H1 (cell line): ENCODE results near the gene PHACTR1. TPM values are rescaled to one million over a fixed set of nuclear protein-coding genes. Genes with fewer than 3 reads are reported as not detected.

Experiments
- CTCF ChIA-PET: fragments of 300-600 bp; sonication (Branson Sonifier 250); formaldehyde crosslinking; loops from one replicate; lab custom pipeline; 2021; ENCODE audit not compliant: partially characterized antibody; lab: Charles Lee
- POLR2A ChIA-PET: fragments of 300-600 bp; sonication (Branson Sonifier 250); formaldehyde crosslinking; loops from one replicate; lab custom pipeline; 2021; ENCODE audit warnings: inconsistent platforms; ENCODE audit not compliant: partially characterized antibody; lab: Charles Lee
- DNase-seq, 2 experiments: peaks; one replicate each; pipeline versions ENCODE4 v3.0.0 to v3.0.0-alpha.2; 2010 to 2022; ENCODE audit warnings: low spot score in 2 of 2, low read depth in 1 of 2, mixed read lengths in 1 of 2
- FAIRE-seq: peaks from 2 replicates; lab custom pipeline; 2011; peaks lifted over from hg19 to GRCh38; lab: Jason Lieb, UNC
- H2AFZ ChIP-seq: 2 replicates; pipeline ENCODE4 v1.8.1; 2012; ENCODE audit warnings: low read length, inconsistent platforms
- H2AK5ac ChIP-seq: 2 replicates; pipeline ENCODE4 v1.6.1; 2013; ENCODE audit warnings: low read depth, low read length
- H2BK120ac ChIP-seq: replicated peaks from 2 replicates; pipeline ENCODE3; 2013; ENCODE audit warnings: low read depth, low read length, inconsistent platforms
- H2BK12ac ChIP-seq: 2 replicates; pipeline ENCODE4 v1.6.1; 2013; ENCODE audit warnings: low read depth, low read length
- H2BK15ac ChIP-seq: 2 replicates; pipeline ENCODE4 v1.6.1; 2013; ENCODE audit warnings: low read length
- H2BK20ac ChIP-seq: 2 replicates; pipeline ENCODE4 v1.6.1; 2013; ENCODE audit warnings: low read length
- H2BK5ac ChIP-seq: 2 replicates; pipeline ENCODE4 v1.6.1; 2013; ENCODE audit warnings: low read depth, low read length
- H3K14ac ChIP-seq: 2 replicates; pipeline ENCODE4 v1.6.1; 2013; ENCODE audit warnings: inconsistent platforms; ENCODE audit not compliant: insufficient read length
- H3K18ac ChIP-seq: 2 replicates; pipeline ENCODE4 v1.6.1; 2013; ENCODE audit warnings: low read length; ENCODE audit errors: extremely low read depth
- H3K23ac ChIP-seq: 2 replicates; pipeline ENCODE4 v1.6.1; 2013; ENCODE audit warnings: inconsistent platforms; ENCODE audit not compliant: insufficient read length
- H3K23me2 ChIP-seq: 2 replicates; pipeline ENCODE4 v1.6.1; 2013; ENCODE audit warnings: low read depth, low read length
- H3K27ac ChIP-seq: 2 replicates; pipeline ENCODE4 v1.6.1; 2011; ENCODE audit warnings: low read depth, low read length, inconsistent platforms
- H3K27me3 ChIP-seq, 4 experiments: replicated peaks in 1 of 4; 1 replicate in 1 of 4; 2 replicates in 3 of 4; pipeline versions ENCODE4 v1.6.1 to v1.8.1; 2011 to 2013; ENCODE audit warnings: low read length in 3 of 4, mild to moderate bottlenecking in 3 of 4, inconsistent platforms in 2 of 4, mixed read lengths in 2 of 4, moderate library complexity in 1 of 4; ENCODE audit not compliant: control insufficient read depth in 3 of 4, insufficient read depth in 3 of 4; ENCODE audit errors: extremely low read depth in 1 of 4
- H3K36me3 ChIP-seq, 4 experiments: 2 replicates each; pipeline versions ENCODE4 v1.6.1 to v1.8.1; 2011 to 2013; ENCODE audit warnings: mild to moderate bottlenecking in 4 of 4, low read length in 3 of 4, moderate library complexity in 2 of 4, control low read depth in 1 of 4, inconsistent platforms in 1 of 4; ENCODE audit not compliant: insufficient read depth in 4 of 4, control insufficient read depth in 2 of 4
- H3K4ac ChIP-seq: replicated peaks from 2 replicates; pipeline ENCODE3; 2013; ENCODE audit warnings: low read length, low read depth, mixed read lengths, inconsistent platforms; ENCODE audit not compliant: insufficient read length
- H3K4me1 ChIP-seq, 4 experiments: replicated peaks in 1 of 4; 1 replicate in 1 of 4; 2 replicates in 3 of 4; pipeline versions ENCODE4 v1.6.1 to v1.8.1; 2011 to 2013; ENCODE audit warnings: low read length in 3 of 4, inconsistent platforms in 2 of 4, mixed read lengths in 1 of 4; ENCODE audit not compliant: insufficient read depth in 4 of 4, control insufficient read depth in 3 of 4
- H3K4me2 ChIP-seq, 2 experiments: 2 replicates each; pipeline versions ENCODE4 v1.6.1 to v1.8.1; 2011 to 2013; ENCODE audit warnings: low read depth in 2 of 2, low read length in 2 of 2, control low read depth in 1 of 2, inconsistent platforms in 1 of 2, mild to moderate bottlenecking in 1 of 2; ENCODE audit not compliant: insufficient read depth in 1 of 2
- H3K4me3 ChIP-seq, 4 experiments: fragments of 200-600, 300-600 bp in 1 of 4; sonication (generic), shearing (Covaris generic), sonication (Bioruptor Twin) in 1 of 4; 2 replicates each; pipeline versions ENCODE4 v1.5.1 to v1.8.1; 2011 to 2016; ENCODE audit warnings: low read length in 4 of 4, low read depth in 3 of 4, control low read depth in 2 of 4, inconsistent platforms in 2 of 4, mild to moderate bottlenecking in 2 of 4, mixed read lengths in 1 of 4, moderate library complexity in 1 of 4; ENCODE audit not compliant: insufficient read depth in 2 of 4; ENCODE audit errors: extremely low read depth in 1 of 4
- H3K56ac ChIP-seq: replicated peaks from 2 replicates; pipeline ENCODE3; 2013; ENCODE audit warnings: low read depth, mild to moderate bottlenecking, mixed read lengths, low read length, inconsistent platforms; ENCODE audit not compliant: insufficient read length
- H3K79me1 ChIP-seq: 2 replicates; pipeline ENCODE4 v1.6.1; 2013; ENCODE audit warnings: low read depth, low read length, control low read depth
- H3K79me2 ChIP-seq, 2 experiments: 2 replicates each; pipeline versions ENCODE4 v1.6.1 to v1.8.1; 2012 to 2013; ENCODE audit warnings: low read length in 2 of 2, mild to moderate bottlenecking in 2 of 2, inconsistent platforms in 1 of 2; ENCODE audit not compliant: insufficient read depth in 2 of 2, control insufficient read depth in 1 of 2
- H3K9ac ChIP-seq, 4 experiments: replicated peaks in 1 of 4; 1 replicate in 1 of 4; 2 replicates in 3 of 4; pipeline versions ENCODE4 v1.6.1 to v1.8.1; 2011 to 2013; ENCODE audit warnings: low read depth in 3 of 4, low read length in 3 of 4, control low read depth in 2 of 4, mild to moderate bottlenecking in 2 of 4, moderate library complexity in 2 of 4, inconsistent platforms in 1 of 4; ENCODE audit errors: extremely low read depth in 1 of 4
- H3K9me3 ChIP-seq, 2 experiments: 2 replicates each; pipeline versions ENCODE4 v1.6.1 to v1.8.1; 2012 to 2013; ENCODE audit warnings: mild to moderate bottlenecking in 2 of 2, moderate library complexity in 2 of 2, control low read depth in 1 of 2, inconsistent platforms in 1 of 2, low read depth in 1 of 2, low read length in 1 of 2, mixed read lengths in 1 of 2; ENCODE audit not compliant: insufficient read depth in 2 of 2
- H4K20me1 ChIP-seq, 2 experiments: replicated peaks in 1 of 2; 2 replicates each; pipeline versions ENCODE3 to v1.8.1; 2011 to 2013; ENCODE audit warnings: inconsistent platforms in 2 of 2, low read length in 2 of 2, mild to moderate bottlenecking in 1 of 2; ENCODE audit not compliant: insufficient read depth in 2 of 2, control insufficient read depth in 1 of 2
- H4K5ac ChIP-seq: 2 replicates; pipeline ENCODE4 v1.6.1; 2013; ENCODE audit warnings: low read length, low read depth, mixed read lengths, inconsistent platforms; ENCODE audit not compliant: insufficient read length
- H4K8ac ChIP-seq: 2 replicates; pipeline ENCODE4 v1.8.0; 2013; ENCODE audit warnings: mild to moderate bottlenecking, moderate library complexity, low read length, inconsistent platforms; ENCODE audit not compliant: insufficient read depth; ENCODE audit errors: extremely low read depth
- H4K91ac ChIP-seq: replicated peaks from 2 replicates; pipeline ENCODE3; 2013; ENCODE audit warnings: low read length, mixed read lengths, inconsistent platforms; ENCODE audit not compliant: insufficient read length
- CHD2 ChIP-seq: IDR thresholded peaks from 2 replicates; pipeline ENCODE4 v1.6.1; 2012; ENCODE audit warnings: low read length, improper control_type of control experiment
- GABPA ChIP-seq: IDR thresholded peaks from 2 replicates; pipeline ENCODE4 v1.6.1; 2011; ENCODE audit warnings: mild to moderate bottlenecking, low read length, moderate library complexity, borderline replicate concordance; ENCODE audit not compliant: insufficient read depth
- POLR2AphosphoS5 ChIP-seq: IDR thresholded peaks from 2 replicates; pipeline ENCODE4 v1.6.1; 2011; ENCODE audit warnings: low read depth, low read length
- POU5F1 ChIP-seq: IDR thresholded peaks from 2 replicates; pipeline ENCODE4 v1.6.1; 2011; ENCODE audit warnings: low read depth, mild to moderate bottlenecking, low read length, moderate library complexity
- SP4 ChIP-seq: IDR thresholded peaks from 2 replicates; pipeline ENCODE4 v1.6.1; 2012; ENCODE audit warnings: low read length, inconsistent platforms
- TBP ChIP-seq: IDR thresholded peaks from 2 replicates; pipeline ENCODE4 v1.6.1; 2011; ENCODE audit warnings: low read depth, low read length, improper control_type of control experiment
- TCF12 ChIP-seq: IDR thresholded peaks from 2 replicates; pipeline ENCODE4 v1.6.1; 2011; ENCODE audit warnings: low read depth, mild to moderate bottlenecking, low read length
- WGBS, 2 experiments: shearing (Covaris generic) in 1 of 2; methylation state at CpG; one replicate each; pipeline versions ENCODE4 v1.1.6 to v1.1.7; 2013 to 2015; ENCODE audit warnings: low lambda C conversion rate in 2 of 2, mixed read lengths in 2 of 2, inconsistent platforms in 1 of 2, low coverage in 1 of 2, missing lambda C conversion rate in 1 of 2; ENCODE audit not compliant: insufficient replicate concordance in 2 of 2, insufficient coverage in 1 of 2, insufficient read length in 1 of 2; ENCODE audit errors: extremely low coverage in 1 of 2, missing lambda C conversion rate in 1 of 2; 5-methylcytosine and 5-hydroxymethylcytosine counted together
- polyA plus RNA-seq, 7 experiments: library from polyadenylated mRNA; depleted of rRNA in 3 of 7; stranded (reverse) in 5 of 7; unstranded in 2 of 7; fragments of >200 nt in 5 of 7; fragments of 200-250 nt in 2 of 7; gene quantifications; 1 replicate in 5 of 7; 2 replicates in 1 of 7; 4 replicates in 1 of 7; pipeline versions ENCODE4 v1.2.1 to v1.2.3, GENCODE V29; 2011 to 2013; ENCODE audit warnings: missing spikeins in 2 of 7, mixed read lengths in 2 of 7
- total RNA-seq: library from RNA; stranded (reverse); fragmentation: NEBNext Ultra II Directional; extraction: Animal tissue kit (Norgen Biotek cat#: 25700); gene quantifications from 2 replicates; pipeline ENCODE4 v1.2.1, GENCODE V29; 2021
- TF ChIP-seq, protein P1 (sequence below): IDR thresholded peaks from 2 replicates; pipeline ENCODE4 v1.6.1; 2012; ENCODE audit warnings: inconsistent platforms
- TF ChIP-seq, protein P2 (sequence below): IDR thresholded peaks from 2 replicates; pipeline ENCODE4 v1.6.1; 2012; ENCODE audit warnings: low read length, inconsistent platforms

PHACTR1 gene
- total and polyA plus RNA-seq, 2 of the 8 experiments (the other 6 are each of a cell fraction or from before 2014, with no cell fraction given): 3.9 to 17.1 TPM

DNA sequence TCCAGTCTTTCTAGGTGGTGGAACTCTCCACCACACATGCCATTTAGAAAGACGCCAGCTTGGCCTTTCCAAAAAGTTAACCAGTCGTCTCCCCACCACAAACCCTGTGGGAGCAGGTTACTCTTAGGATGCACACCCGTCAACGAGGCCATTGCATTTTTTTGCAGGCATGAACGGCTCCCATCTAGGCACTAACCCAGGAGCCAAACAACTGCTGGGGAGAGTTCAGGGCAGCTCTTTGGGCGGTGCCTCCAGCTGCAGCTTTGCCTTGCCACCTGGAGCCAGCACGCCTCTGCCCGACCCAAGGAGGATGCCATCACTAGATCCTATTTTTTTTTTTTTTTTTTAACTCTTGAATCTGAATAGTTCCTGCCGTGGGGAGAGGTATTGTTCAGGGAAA, 571.9 kb downstream of the PHACTR1 start:
- peaks cover 14 to 17% of the 10 kb centered on the region in 2 experiments; a peak in 3 of 4 replicates for H3K9me3 ChIP-seq
- no peak overlapping the region for H2BK120ac ChIP-seq
- no peaks in the 10 kb centered on the region for H3K27me3 ChIP-seq
- no peak overlapping the region for H2AK5ac ChIP-seq
- no peak overlapping the region for H2BK5ac ChIP-seq
- no peak for DNase-seq
- CTCF ChIA-PET: interaction anchor here (1.1 to 1.9 kb wide), 3 partner anchors 11 to 287 kb away, joined by 3 to 8 read pairs (median 7); partner anchors contain the start of gene SIRT5
- H3K56ac ChIP-seq: no peak overlapping the region
- no peak overlapping the region for H3K4ac ChIP-seq
- no peak overlapping the region for H3K9ac ChIP-seq
- no peak overlapping the region for H2BK15ac ChIP-seq
- H3K27ac ChIP-seq: no peak overlapping the region
- peaks cover 0 to under 1% (median 0%) of the 10 kb centered on the region in 4 experiments; a peak in 1 of 7 replicates for H3K4me1 ChIP-seq
- H3K23me2 ChIP-seq: no peaks in the 10 kb centered on the region
- no peaks in the 10 kb centered on the region for H3K79me1 ChIP-seq
- H3K36me3 ChIP-seq: peaks cover 5 to 58% (median 20%) of the 10 kb centered on the region in 4 experiments; a peak in 5 of 8 replicates
- POLR2A ChIA-PET: interaction anchor here (0.6 to 1.8 kb wide), 4 partner anchors 9 to 118 kb away, joined by 4 to 8 read pairs (median 5); no protein-coding TSS in a partner anchor
- H3K4me2 ChIP-seq: no peak overlapping the region
- no peaks in the 10 kb centered on the region for H3K79me2 ChIP-seq
- no peak overlapping the region for H3K18ac ChIP-seq
- H4K20me1 ChIP-seq: no peaks in the 10 kb centered on the region
- 84% methylated on average over 9 of the region's 9 CpGs; no CpG with 5 or more reads in 1 of the 2 experiments for WGBS, 2 experiments
- H2AFZ ChIP-seq: no peak overlapping the region
- no peak overlapping the region for H2BK20ac ChIP-seq
- no peak overlapping the region for H4K5ac ChIP-seq
- H4K8ac ChIP-seq: no peak overlapping the region
- H4K91ac ChIP-seq: no peak overlapping the region
- no peak overlapping the region for H2BK12ac ChIP-seq
- no peak overlapping the region for H3K23ac ChIP-seq
- no peak overlapping the region for H3K4me3 ChIP-seq
- FAIRE-seq: no peak
- H3K14ac ChIP-seq: no peak overlapping the region
- TF ChIP-seq, protein P1, sequence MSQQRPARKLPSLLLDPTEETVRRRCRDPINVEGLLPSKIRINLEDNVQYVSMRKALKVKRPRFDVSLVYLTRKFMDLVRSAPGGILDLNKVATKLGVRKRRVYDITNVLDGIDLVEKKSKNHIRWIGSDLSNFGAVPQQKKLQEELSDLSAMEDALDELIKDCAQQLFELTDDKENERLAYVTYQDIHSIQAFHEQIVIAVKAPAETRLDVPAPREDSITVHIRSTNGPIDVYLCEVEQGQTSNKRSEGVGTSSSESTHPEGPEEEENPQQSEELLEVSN: no peak
- no peak for TF ChIP-seq CHD2
- TF ChIP-seq TBP: no peak
- no peak for TF ChIP-seq GABPA
- no peak for TF ChIP-seq POU5F1
- TF ChIP-seq, protein P2, sequence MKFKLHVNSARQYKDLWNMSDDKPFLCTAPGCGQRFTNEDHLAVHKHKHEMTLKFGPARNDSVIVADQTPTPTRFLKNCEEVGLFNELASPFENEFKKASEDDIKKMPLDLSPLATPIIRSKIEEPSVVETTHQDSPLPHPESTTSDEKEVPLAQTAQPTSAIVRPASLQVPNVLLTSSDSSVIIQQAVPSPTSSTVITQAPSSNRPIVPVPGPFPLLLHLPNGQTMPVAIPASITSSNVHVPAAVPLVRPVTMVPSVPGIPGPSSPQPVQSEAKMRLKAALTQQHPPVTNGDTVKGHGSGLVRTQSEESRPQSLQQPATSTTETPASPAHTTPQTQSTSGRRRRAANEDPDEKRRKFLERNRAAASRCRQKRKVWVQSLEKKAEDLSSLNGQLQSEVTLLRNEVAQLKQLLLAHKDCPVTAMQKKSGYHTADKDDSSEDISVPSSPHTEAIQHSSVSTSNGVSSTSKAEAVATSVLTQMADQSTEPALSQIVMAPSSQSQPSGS: no peak
- TF ChIP-seq POLR2AphosphoS5: no peak
- no peak for TF ChIP-seq TCF12
- no peak for TF ChIP-seq SP4
